CD8-positive, alpha-beta memory T cell (primary cell): Measurements from ENCODE around the gene MAP2K3. TPM values are rescaled to one million over a fixed set of nuclear protein-coding genes. Genes with fewer than 3 reads are reported as not detected.
A peak's percentile ranks its signal among the peaks of the same experiment; 100 is the strongest.
"Not testable (repeated sequence)": the region's sequence is repeated elsewhere in the genome, so short reads cannot be mapped to it uniquely, and the experiment has no call there.

ENCODE experiments used
- CTCF ChIA-PET: fragments of 350-600 bp; sonication (Branson Sonifier 250); formaldehyde crosslinking; loops from one replicate; lab custom pipeline; 2021; ENCODE audit warnings: antibody characterized with exemption; lab: Charles Lee
- POLR2A ChIA-PET: fragments of 350-600 bp; sonication (Branson Sonifier 250); formaldehyde crosslinking; loops from one replicate; lab custom pipeline; 2021; ENCODE audit warnings: antibody characterized with exemption; lab: Charles Lee
- DNase-seq, 5 donors: peaks; one replicate each; pipeline versions ENCODE4 v3.0.0 to v3.0.0-alpha.2; 2020 to 2022; ENCODE audit warnings: mixed read lengths in 1 of 5
- H3K27ac ChIP-seq: one replicate; pipeline ENCODE4 v1.7.0; 2013; ENCODE audit warnings: low read depth, mild to moderate bottlenecking, low read length, moderate library complexity
- H3K27me3 ChIP-seq: 2 replicates; pipeline ENCODE4 v1.7.0; 2013; ENCODE audit warnings: low read length, mild to moderate bottlenecking; ENCODE audit not compliant: insufficient read depth, poor library complexity, severe bottlenecking
- H3K36me3 ChIP-seq: 2 replicates; pipeline ENCODE4 v1.7.0; 2013; ENCODE audit warnings: mild to moderate bottlenecking, low read length, moderate library complexity; ENCODE audit not compliant: insufficient read depth
- H3K4me1 ChIP-seq: 2 replicates; pipeline ENCODE4 v1.7.0; 2013; ENCODE audit warnings: mild to moderate bottlenecking, low read length, moderate library complexity; ENCODE audit not compliant: insufficient read depth
- H3K4me3 ChIP-seq: 2 replicates; pipeline ENCODE4 v1.7.0; 2013; ENCODE audit warnings: mild to moderate bottlenecking, low read length
- H3K9me3 ChIP-seq: 2 replicates; pipeline ENCODE4 v1.7.0; 2013; ENCODE audit warnings: mild to moderate bottlenecking, low read length
- H3K27ac Mint-ChIP-seq, 8 donors: one replicate each; pipeline ENCODE4 v1.8.0; 2020 to 2021; ENCODE audit warnings: mixed read lengths in 8 of 8, mild to moderate bottlenecking in 6 of 8, inconsistent platforms in 3 of 8, moderate library complexity in 3 of 8
- H3K27me3 Mint-ChIP-seq, 2 donors: one replicate each; pipeline ENCODE4 v1.8.0; 2020 to 2021; ENCODE audit warnings: mixed read lengths in 2 of 2, mild to moderate bottlenecking in 1 of 2, moderate library complexity in 1 of 2
- H3K36me3 Mint-ChIP-seq, 3 donors: one replicate each; pipeline ENCODE4 v1.8.0; 2020 to 2021; ENCODE audit warnings: mixed read lengths in 3 of 3, inconsistent platforms in 1 of 3, mild to moderate bottlenecking in 1 of 3
- H3K4me1 Mint-ChIP-seq, 3 donors: one replicate each; pipeline ENCODE4 v1.8.0; 2020 to 2021; ENCODE audit warnings: mixed read lengths in 3 of 3, inconsistent platforms in 1 of 3, mild to moderate bottlenecking in 1 of 3
- H3K4me3 Mint-ChIP-seq, 7 donors: one replicate each; pipeline ENCODE4 v1.8.0; 2020 to 2021; ENCODE audit warnings: mixed read lengths in 7 of 7, mild to moderate bottlenecking in 6 of 7, moderate library complexity in 4 of 7, inconsistent platforms in 2 of 7
- H3K9me3 Mint-ChIP-seq, 5 donors: one replicate each; pipeline ENCODE4 v1.8.0; 2020 to 2022; ENCODE audit warnings: mixed read lengths in 5 of 5, mild to moderate bottlenecking in 3 of 5, moderate library complexity in 2 of 5, inconsistent platforms in 1 of 5
- polyA plus RNA-seq: library from polyadenylated mRNA; unstranded; fragments of 300-500 nt; fragmentation: Illumina TruSeq; gene quantifications from one replicate; pipeline ENCODE4 v1.2.3, GENCODE V29; 2021
- total RNA-seq, 2 experiments: library from RNA; stranded (reverse); gene quantifications; one replicate each; pipeline ENCODE4 v1.2.3, GENCODE V29; 2021

Gene MAP2K3
- total and polyA plus RNA-seq, 3 experiments from 2014 or later, result 99.8 to 150 (median 139) TPM

DNA sequence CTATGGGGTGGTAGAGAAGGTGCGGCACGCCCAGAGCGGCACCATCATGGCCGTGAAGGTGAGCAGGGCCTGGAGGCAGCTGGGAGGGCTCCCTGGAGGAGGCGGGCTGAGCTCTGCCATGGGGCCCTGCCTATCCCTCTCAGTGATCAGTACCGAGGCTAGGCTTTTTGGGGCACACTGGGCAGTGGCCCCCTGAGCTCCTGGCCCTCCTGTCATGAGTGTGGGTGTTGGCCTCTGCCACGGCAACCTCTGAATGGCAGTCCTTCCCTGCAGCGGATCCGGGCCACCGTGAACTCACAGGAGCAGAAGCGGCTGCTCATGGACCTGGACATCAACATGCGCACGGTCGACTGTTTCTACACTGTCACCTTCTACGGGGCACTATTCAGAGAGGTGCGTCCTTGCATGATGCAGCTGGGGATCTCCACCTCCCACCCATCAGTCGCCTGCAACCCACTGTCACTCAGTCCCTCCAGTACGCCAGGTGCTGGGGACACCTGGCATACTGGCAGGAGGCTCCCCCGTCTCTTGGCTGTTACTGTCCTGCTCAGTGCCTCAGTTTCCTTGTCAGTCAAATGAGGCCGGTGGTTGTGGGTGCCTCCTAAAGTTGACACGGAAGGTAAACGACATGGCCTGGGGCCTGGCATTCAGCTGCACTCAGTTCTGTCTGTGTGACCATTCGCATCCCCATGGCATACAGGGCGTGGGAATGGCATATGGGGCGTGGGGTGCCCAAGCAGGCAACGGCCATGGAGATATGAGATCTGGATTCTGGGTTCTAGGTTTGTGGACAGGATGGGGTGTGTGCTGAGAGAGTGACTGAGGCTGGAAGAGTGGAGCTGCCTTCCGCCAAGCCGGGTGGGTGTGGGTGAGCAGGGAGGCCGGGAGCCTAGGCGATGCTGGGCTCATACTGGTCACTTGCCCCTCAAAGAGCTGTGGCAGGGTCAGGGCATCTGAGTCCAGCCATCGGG, 16.4 kb downstream of the MAP2K3 start:
- Mint-ChIP-seq H3K4me1 (peaks cover 0 to 7% (median 2%) of the 10 kb centered on the region in 3 donors), H3K9me3 (peaks cover 0 to 21% (median 11%) of the 10 kb centered on the region in 5 donors), H3K36me3 (peaks cover 5 to 74% (median 8%) of the 10 kb centered on the region in 3 donors), H3K4me3 (peak overlapping the region in 1 of 7 donors; percentile 44), H3K27ac (peak overlapping the region in 1 of 8 donors; percentile 1), H3K27me3 (peaks cover 0 to 3% of the 10 kb centered on the region in 2 donors)
- Histone ChIP-seq H3K4me1 (no peaks in the 10 kb centered on the region), H3K4me3 (no peak overlapping the region), H3K9me3 (no peaks in the 10 kb centered on the region), H3K36me3 (peaks cover 45% of the 10 kb centered on the region), H3K27me3 (no peaks in the 10 kb centered on the region), H3K27ac (no peak overlapping the region)
- ChIA-PET CTCF (interaction anchor here (0.8 to 1.4 kb wide), 2 partner anchors 21 kb away, joined by 3 to 4 read pairs; no protein-coding TSS in a partner anchor), POLR2A (no interaction called here)
- no peak for DNase-seq

- peaks cover 0 to 2% (median 0%) of the 10 kb centered on the region in 3 donors for H3K4me1 Mint-ChIP-seq
- no peaks in the 10 kb centered on the region for H3K27me3 Mint-ChIP-seq
- DNase-seq, result no peak
- peaks cover 6 to 81% (median 8%) of the 10 kb centered on the region in 3 donors for H3K36me3 Mint-ChIP-seq
- Histone ChIP-seq H3K4me3 (no peak overlapping the region), H3K27ac (no peak overlapping the region), H3K36me3 (peaks cover 45% of the 10 kb centered on the region), H3K9me3 (no peaks in the 10 kb centered on the region), H3K27me3 (no peaks in the 10 kb centered on the region), H3K4me1 (no peaks in the 10 kb centered on the region)
- H3K27ac Mint-ChIP-seq, result peak overlapping the region in 2 of 8 donors; percentile 25 to 43
- CTCF ChIA-PET, result interaction anchor here (1.4 kb wide), 1 partner anchor 22 kb away, joined by 4 read pairs; no protein-coding TSS in a partner anchor
- no peak overlapping the region for H3K4me3 Mint-ChIP-seq
- peaks cover 0 to 17% (median 11%) of the 10 kb centered on the region in 5 donors for H3K9me3 Mint-ChIP-seq
- POLR2A ChIA-PET, result no interaction called here
Measured at GRCh38 chr17:21301593-21302550, 17.4 kb downstream of the MAP2K3 start.

DNA sequence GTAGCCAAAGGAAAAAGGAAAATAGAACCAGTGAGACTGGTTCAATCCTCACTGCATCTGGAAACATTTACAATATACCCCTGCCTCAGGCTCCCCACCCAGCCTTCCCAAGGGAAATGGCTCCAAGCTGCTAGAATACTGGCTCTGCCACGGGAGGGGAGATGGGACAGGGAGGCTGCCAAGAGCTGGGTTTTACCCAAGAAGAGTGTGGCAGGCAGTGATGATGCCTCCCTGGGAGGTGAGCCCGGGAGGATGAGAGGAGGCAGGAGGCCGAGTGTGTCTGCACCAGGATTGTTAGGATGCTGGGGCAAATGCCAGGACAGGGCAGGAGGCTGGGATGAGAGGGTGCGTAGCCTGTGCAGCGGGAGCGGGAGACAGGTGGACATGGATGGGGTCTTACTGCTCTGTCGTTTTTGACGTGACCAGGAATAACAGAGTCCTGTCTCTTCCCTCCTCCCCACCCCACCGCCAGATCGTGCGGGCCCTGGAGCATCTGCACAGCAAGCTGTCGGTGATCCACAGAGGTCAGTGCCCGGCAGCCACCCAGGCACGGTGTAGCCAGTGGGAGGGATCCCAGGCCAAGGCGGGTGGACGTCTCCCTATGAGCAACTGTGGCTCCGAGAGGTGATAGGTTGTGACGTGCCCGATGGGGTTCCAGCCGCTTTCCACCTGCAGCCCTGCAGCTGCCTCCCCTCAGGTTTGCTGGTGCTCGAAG, 18.4 kb downstream of the MAP2K3 start:
- ChIA-PET CTCF (interaction anchor here (1.4 kb wide), 1 partner anchor 23 kb away, joined by 4 read pairs; no protein-coding TSS in a partner anchor), POLR2A (no interaction called here)
- no peaks in the 10 kb centered on the region for H3K9me3 ChIP-seq
- no peaks in the 10 kb centered on the region for H3K4me1 ChIP-seq
- DNase-seq, result peak in 1 of 5 donors; percentile 47
- H3K4me1 Mint-ChIP-seq, result peaks cover 0 to 2% (median 0%) of the 10 kb centered on the region in 3 donors
- H3K27ac Mint-ChIP-seq, result no peak overlapping the region
- peaks cover 0 to 17% (median 11%) of the 10 kb centered on the region in 5 donors for H3K9me3 Mint-ChIP-seq
- H3K4me3 Mint-ChIP-seq, result no peak overlapping the region
- H3K4me3 ChIP-seq, result no peak overlapping the region
- peaks cover 45% of the 10 kb centered on the region for H3K36me3 ChIP-seq
- no peaks in the 10 kb centered on the region for H3K27me3 ChIP-seq
- no peaks in the 10 kb centered on the region for H3K27me3 Mint-ChIP-seq
- H3K36me3 Mint-ChIP-seq, result peaks cover 6 to 84% (median 12%) of the 10 kb centered on the region in 3 donors
- H3K27ac ChIP-seq, result no peak overlapping the region

- Histone ChIP-seq H3K9me3 (no peaks in the 10 kb centered on the region), H3K4me3 (no peak overlapping the region)
- peaks cover 7 to 86% (median 14%) of the 10 kb centered on the region in 3 donors for H3K36me3 Mint-ChIP-seq
Measured at GRCh38 chr17:21303441-21304065, 19.0 kb downstream of the MAP2K3 start.

DNA sequence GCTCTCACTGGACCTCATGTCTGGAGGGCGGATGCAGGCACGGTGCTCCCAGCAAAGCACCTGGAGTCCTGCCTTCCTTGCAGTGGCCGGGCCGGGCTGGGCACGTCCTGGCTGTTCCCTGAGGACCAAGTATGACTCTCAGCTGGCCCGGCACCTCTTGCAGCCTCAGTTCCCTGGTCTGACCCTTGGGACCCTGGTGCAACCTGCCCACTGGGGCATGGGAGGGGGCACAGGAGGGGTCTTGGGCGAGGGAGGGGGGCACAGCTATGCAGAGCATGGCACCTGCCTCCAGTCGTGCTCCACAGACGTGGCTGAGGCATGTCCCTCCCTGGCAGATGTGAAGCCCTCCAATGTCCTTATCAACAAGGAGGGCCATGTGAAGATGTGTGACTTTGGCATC, 19.6 kb downstream of the MAP2K3 start:
- Mint-ChIP-seq H3K9me3 (peaks cover 0 to 17% (median 11%) of the 10 kb centered on the region in 5 donors), H3K4me3 (no peak overlapping the region), H3K4me1 (peaks cover 0 to 2% (median 0%) of the 10 kb centered on the region in 3 donors), H3K27ac (peak overlapping the region in 1 of 8 donors; percentile 14), H3K27me3 (no peaks in the 10 kb centered on the region), H3K36me3 (peaks cover 12 to 86% (median 17%) of the 10 kb centered on the region in 3 donors)
- ChIA-PET CTCF (no interaction called here), POLR2A (no interaction called here)
- Histone ChIP-seq H3K4me1 (no peaks in the 10 kb centered on the region), H3K27ac (no peak overlapping the region), H3K36me3 (peaks cover 41% of the 10 kb centered on the region), H3K4me3 (no peak overlapping the region), H3K9me3 (no peaks in the 10 kb centered on the region), H3K27me3 (no peaks in the 10 kb centered on the region)
- DNase-seq, result peak in 1 of 5 donors; percentile 46

More at GRCh38 chr17:21303441-21304065, 19.0 kb downstream of the MAP2K3 start:
- DNase-seq, result peak in 1 of 5 donors; percentile 28
- ChIA-PET POLR2A (no interaction called here), CTCF (no interaction called here)
- Mint-ChIP-seq H3K27ac (peak overlapping the region in 1 of 8 donors; percentile 65), H3K4me3 (no peak overlapping the region), H3K9me3 (peaks cover 0 to 17% (median 11%) of the 10 kb centered on the region in 5 donors), H3K4me1 (peaks cover 0 to 2% (median 0%) of the 10 kb centered on the region in 3 donors), H3K27me3 (no peaks in the 10 kb centered on the region)
- peaks cover 45% of the 10 kb centered on the region for H3K36me3 ChIP-seq
- no peaks in the 10 kb centered on the region for H3K27me3 ChIP-seq
- H3K27ac ChIP-seq, result no peak overlapping the region
- H3K4me1 ChIP-seq, result no peaks in the 10 kb centered on the region

- H3K9me3 Mint-ChIP-seq, result peaks cover 0 to 17% (median 10%) of the 10 kb centered on the region in 5 donors
- peaks cover 12 to 85% (median 17%) of the 10 kb centered on the region in 3 donors for H3K36me3 Mint-ChIP-seq
- H3K4me3 ChIP-seq, H3K27ac Mint-ChIP-seq, H3K4me1 Mint-ChIP-seq, H3K27ac ChIP-seq, H3K4me3 Mint-ChIP-seq, POLR2A ChIA-PET, H3K9me3 ChIP-seq, CTCF ChIA-PET, H3K4me1 ChIP-seq, H3K27me3 ChIP-seq, H3K27me3 Mint-ChIP-seq: not testable (repeated sequence)
- peak in 1 of 5 donors; percentile 49 for DNase-seq
- H3K36me3 ChIP-seq, result peaks cover 38% of the 10 kb centered on the region
Measured at GRCh38 chr17:21304551-21305151, 20.1 kb downstream of the MAP2K3 start.
